Uterus (tissue), 2 donors: ENCODE measurements around the gene KDM6A.

Source experiments
- CTCF ChIP-seq, 4 experiments: fragments of 200-600 bp in 2 of 4; fragments of 450-650 bp in 2 of 4; sonication (generic) in 2 of 4; IDR thresholded peaks; one replicate each; pipeline ENCODE4 v1.5.1; 2016 to 2019; ENCODE audit warnings: antibody characterized with exemption in 4 of 4, mild to moderate bottlenecking in 2 of 4, moderate library complexity in 1 of 4
- POLR2A ChIP-seq, 2 donors: fragments of 450-650 bp; IDR thresholded peaks; one replicate each; pipeline ENCODE4 v1.6.1; 2016; ENCODE audit warnings: antibody characterized with exemption in 2 of 2, mild to moderate bottlenecking in 1 of 2, moderate library complexity in 1 of 2

GRCh38 chrX:44896876-44897186, 23.8 kb downstream of the KDM6A start:
- TF ChIP-seq CTCF (IDR thresholded peaks at IDR 0.05) (no peak), POLR2A (IDR thresholded peaks at IDR 0.05) (no peak)
